Activated T-cell treated with anti-CD3 and anti-CD28 coated beads, Interleukin-2, amount 50 U/mL, for 4 hours (primary cell): Measurements from ENCODE around the gene OR2AG2. TPM values are rescaled to one million over a fixed set of nuclear protein-coding genes. Genes with fewer than 3 reads are reported as not detected.

Experiments
- ATAC-seq, 2 donors: fragments of 200-7000 bp; cut with Tn5 transposase; one replicate each; pipeline ENCODE4 v1.10.0; 2021
- DNase-seq: peaks from one replicate; pipeline ENCODE4 v3.0.0-alpha.2; 2020
- H3K27me3 Mint-ChIP-seq: one replicate; pipeline ENCODE4 v1.8.0; 2021; ENCODE audit warnings: low read depth, mixed read lengths
- H3K36me3 Mint-ChIP-seq: one replicate; pipeline ENCODE4 v1.8.0; 2022; ENCODE audit warnings: mixed read lengths; ENCODE audit not compliant: insufficient read depth
- H3K4me1 Mint-ChIP-seq: one replicate; pipeline ENCODE4 v1.8.0; 2021; ENCODE audit warnings: low read depth, mixed read lengths
- H3K4me3 Mint-ChIP-seq: one replicate; pipeline ENCODE4 v1.8.0; 2021; ENCODE audit warnings: mild to moderate bottlenecking, moderate library complexity, mixed read lengths
- H3K9me3 Mint-ChIP-seq: one replicate; pipeline ENCODE4 v1.8.0; 2021; ENCODE audit warnings: mixed read lengths
- total RNA-seq, 3 donors: library from RNA; stranded (reverse); gene quantifications; one replicate each; pipeline ENCODE4 v1.2.1, GENCODE V29; 2021

OR2AG2 gene
- total RNA-seq, 3 donors from 2014 or later = 0.16 TPM; not detected in 2

DNA sequence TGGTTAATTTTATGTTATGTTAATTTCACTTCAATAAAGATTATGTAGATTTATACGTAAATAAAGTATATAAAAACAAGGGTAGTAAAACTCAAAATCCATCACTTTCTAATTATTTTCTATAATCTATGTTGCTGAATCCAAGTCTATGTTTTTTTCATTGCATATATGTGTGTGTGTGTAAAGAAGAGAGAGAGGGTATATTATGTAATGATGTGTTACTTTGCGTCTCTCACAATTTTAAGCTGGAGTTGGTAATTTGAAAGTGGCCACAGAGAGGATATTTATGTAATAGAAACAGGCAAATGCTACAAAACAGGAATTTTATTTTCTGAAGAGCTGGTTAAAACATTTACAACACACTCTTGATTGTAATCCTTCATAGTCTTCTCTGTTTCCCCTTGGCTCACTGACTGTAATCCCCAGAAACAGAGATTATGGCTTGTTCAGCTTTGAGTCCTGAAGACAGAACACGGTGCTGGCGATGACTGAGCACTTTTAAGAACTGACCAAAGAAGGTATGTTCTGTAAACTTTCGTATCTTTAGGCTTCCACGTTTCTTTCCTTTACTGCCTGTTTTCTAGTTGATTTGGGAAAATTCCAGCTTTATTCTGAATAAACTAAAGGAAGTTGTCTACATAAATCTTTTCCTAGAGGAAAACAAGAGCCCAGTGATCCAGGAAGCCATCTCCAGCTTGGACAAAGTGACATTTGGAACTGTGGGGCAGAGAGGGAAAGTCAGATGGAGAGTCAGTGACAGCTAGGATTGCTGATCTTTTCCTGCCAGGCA is 43.6 kb downstream of the OR2AG2 start:
- DNase-seq (no peak), ATAC-seq (no peak)
- H3K9me3 Mint-ChIP-seq = peaks cover 15% of the 10 kb centered on the region
- no peaks in the 10 kb centered on the region for H3K27me3 Mint-ChIP-seq
- H3K36me3 Mint-ChIP-seq = peaks cover 35% of the 10 kb centered on the region
- peaks cover 77% of the 10 kb centered on the region for H3K4me1 Mint-ChIP-seq
- no peak overlapping the region for H3K4me3 Mint-ChIP-seq

DNA sequence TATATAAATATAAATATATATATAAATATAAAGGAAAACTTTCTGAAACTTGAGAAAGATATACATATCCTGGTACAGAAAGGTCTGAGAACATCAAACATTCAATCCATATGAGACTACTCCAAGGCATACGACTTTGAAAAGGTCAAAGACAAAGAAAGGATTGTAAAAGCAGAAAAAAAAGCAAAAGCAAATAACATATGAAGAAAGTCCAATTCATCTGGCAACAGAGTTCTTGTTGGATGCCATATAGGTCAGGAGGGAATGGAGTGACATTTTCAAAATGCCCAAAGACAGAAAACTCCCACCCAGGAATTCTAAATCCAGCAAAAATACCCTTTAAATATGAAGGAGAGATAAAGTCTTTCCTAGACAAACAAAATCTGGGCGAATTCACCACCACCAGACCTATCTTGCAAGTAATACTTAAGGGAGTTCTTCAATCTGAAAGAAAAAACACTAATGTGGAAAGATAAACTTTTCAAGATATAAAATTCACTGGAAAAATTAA is 46.3 kb downstream of the OR2AG2 start:
- Mint-ChIP-seq H3K4me1 (peaks cover 88% of the 10 kb centered on the region), H3K4me3 (no peak overlapping the region), H3K36me3 (peaks cover 57% of the 10 kb centered on the region), H3K27me3 (no peaks in the 10 kb centered on the region), H3K9me3 (peaks cover 22% of the 10 kb centered on the region)
- ATAC-seq = no peak
- DNase-seq = no peak

GRCh38 chr11:6724013-6724412 is 47.8 kb downstream of the OR2AG2 start:
- DNase-seq (no peak), ATAC-seq (no peak)
- Mint-ChIP-seq H3K4me1 (peaks cover 91% of the 10 kb centered on the region), H3K4me3 (no peak overlapping the region), H3K9me3 (peaks cover 22% of the 10 kb centered on the region), H3K27me3 (no peaks in the 10 kb centered on the region), H3K36me3 (peaks cover 65% of the 10 kb centered on the region)

DNA sequence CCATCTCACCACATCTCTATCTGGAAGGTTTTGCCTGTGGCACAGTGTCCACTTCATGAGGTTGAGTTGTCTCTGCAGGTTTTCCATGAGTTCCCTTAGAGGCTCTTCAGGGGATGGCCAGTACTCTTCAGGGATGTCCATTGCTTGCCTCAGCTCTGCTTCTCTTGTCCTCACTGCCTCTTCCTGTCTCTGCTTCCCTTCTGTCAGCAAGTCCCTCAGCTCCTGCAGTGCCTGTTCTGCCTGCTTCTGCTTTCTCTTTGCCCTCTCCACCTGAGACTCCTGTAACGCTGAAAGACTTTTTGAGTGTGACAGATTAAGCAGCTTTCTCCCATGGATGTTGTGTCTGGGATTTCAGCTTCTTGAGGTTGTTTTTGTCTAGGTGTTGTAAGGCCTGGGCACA is 50.4 kb downstream of the OR2AG2 start:
- H3K4me1 Mint-ChIP-seq = peaks cover 81% of the 10 kb centered on the region
- no peaks in the 10 kb centered on the region for H3K27me3 Mint-ChIP-seq
- H3K9me3 Mint-ChIP-seq = peaks cover 11% of the 10 kb centered on the region
- peak overlapping the region; percentile 33 for H3K4me3 Mint-ChIP-seq
- peaks cover 55% of the 10 kb centered on the region for H3K36me3 Mint-ChIP-seq
- ATAC-seq (no peak), DNase-seq (no peak)

- H3K9me3 Mint-ChIP-seq = peaks cover 8% of the 10 kb centered on the region
- DNase-seq (no peak), ATAC-seq (no peak)
- H3K4me3 Mint-ChIP-seq = no peak overlapping the region
- peaks cover 70% of the 10 kb centered on the region for H3K4me1 Mint-ChIP-seq
- H3K27me3 Mint-ChIP-seq = no peaks in the 10 kb centered on the region
- H3K36me3 Mint-ChIP-seq = peaks cover 60% of the 10 kb centered on the region
Measured at GRCh38 chr11:6719576-6719975, 52.2 kb downstream of the OR2AG2 start.

GRCh38 chr11:6717426-6717825 is 54.4 kb downstream of the OR2AG2 start:
- H3K27me3 Mint-ChIP-seq = no peaks in the 10 kb centered on the region
- H3K4me1 Mint-ChIP-seq = peaks cover 53% of the 10 kb centered on the region
- H3K4me3 Mint-ChIP-seq = no peak overlapping the region
- ATAC-seq = no peak
- peaks cover 3% of the 10 kb centered on the region for H3K9me3 Mint-ChIP-seq
- no peak for DNase-seq
- peaks cover 50% of the 10 kb centered on the region for H3K36me3 Mint-ChIP-seq

Other genes with a start within 250 kb of the OR2AG2 start
- gene RRP8, start 168.4 kb downstream of the OR2AG2 start, total RNA-seq = 10 to 100 TPM; 37.8 to 48.2 (median 41.4) TPM
- gene ILK, start 168.2 kb downstream of the OR2AG2 start, total RNA-seq = 10 to 100 TPM; 38.6 to 48.9 (median 45.0) TPM
- 100 to 1,000 TPM; 163 to 191 (median 188) TPM for gene TAF10, start 159.8 kb downstream of the OR2AG2 start, total RNA-seq
- 10 to 100 TPM; 25.4 to 35.6 (median 27.3) TPM for gene TPP1, start 152.6 kb downstream of the OR2AG2 start, total RNA-seq
- under 1 TPM; 0.28 to 0.40 (median 0.33) TPM for gene DCHS1, start 116.2 kb downstream of the OR2AG2 start, total RNA-seq
- gene MRPL17, start 88.6 kb downstream of the OR2AG2 start, total RNA-seq = 100 to 1,000 TPM; 149 to 162 (median 156) TPM
- gene OR2AG1, start 11.0 kb upstream of the OR2AG2 start, total RNA-seq = not detected
- not detected for gene OR6A2, start 27.7 kb upstream of the OR2AG2 start, total RNA-seq
- not detected for gene OR10A5, start 73.7 kb upstream of the OR2AG2 start, total RNA-seq
- gene OR10A2, start 91.1 kb upstream of the OR2AG2 start, total RNA-seq = not detected
- not detected for gene OR10A4, start 104.6 kb upstream of the OR2AG2 start, total RNA-seq
- not detected for gene OR2D2, start 120.5 kb upstream of the OR2AG2 start, total RNA-seq
- not detected for gene OR2D3, start 149.0 kb upstream of the OR2AG2 start, total RNA-seq
- gene ZNF215, start 154.4 kb upstream of the OR2AG2 start, total RNA-seq = under 1 TPM; 0.05 to 0.76 (median 0.40) TPM
- not detected for gene ZNF214, start 248.4 kb upstream of the OR2AG2 start, total RNA-seq
- gene NLRP14, start 248.5 kb upstream of the OR2AG2 start, total RNA-seq = not detected